GM19099 (cell line): Measurements from ENCODE around the gene SLC30A3.

ENCODE experiments used
- POLR2A ChIP-seq: IDR thresholded peaks from 3 replicates; pipeline ENCODE4 v1.6.1; 2011; ENCODE audit warnings: low read depth; ENCODE audit not compliant: insufficient read length; ENCODE audit errors: extremely low read depth

SLC30A3 gene, protein sequence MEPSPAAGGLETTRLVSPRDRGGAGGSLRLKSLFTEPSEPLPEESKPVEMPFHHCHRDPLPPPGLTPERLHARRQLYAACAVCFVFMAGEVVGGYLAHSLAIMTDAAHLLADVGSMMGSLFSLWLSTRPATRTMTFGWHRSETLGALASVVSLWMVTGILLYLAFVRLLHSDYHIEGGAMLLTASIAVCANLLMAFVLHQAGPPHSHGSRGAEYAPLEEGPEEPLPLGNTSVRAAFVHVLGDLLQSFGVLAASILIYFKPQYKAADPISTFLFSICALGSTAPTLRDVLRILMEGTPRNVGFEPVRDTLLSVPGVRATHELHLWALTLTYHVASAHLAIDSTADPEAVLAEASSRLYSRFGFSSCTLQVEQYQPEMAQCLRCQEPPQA

DNA sequence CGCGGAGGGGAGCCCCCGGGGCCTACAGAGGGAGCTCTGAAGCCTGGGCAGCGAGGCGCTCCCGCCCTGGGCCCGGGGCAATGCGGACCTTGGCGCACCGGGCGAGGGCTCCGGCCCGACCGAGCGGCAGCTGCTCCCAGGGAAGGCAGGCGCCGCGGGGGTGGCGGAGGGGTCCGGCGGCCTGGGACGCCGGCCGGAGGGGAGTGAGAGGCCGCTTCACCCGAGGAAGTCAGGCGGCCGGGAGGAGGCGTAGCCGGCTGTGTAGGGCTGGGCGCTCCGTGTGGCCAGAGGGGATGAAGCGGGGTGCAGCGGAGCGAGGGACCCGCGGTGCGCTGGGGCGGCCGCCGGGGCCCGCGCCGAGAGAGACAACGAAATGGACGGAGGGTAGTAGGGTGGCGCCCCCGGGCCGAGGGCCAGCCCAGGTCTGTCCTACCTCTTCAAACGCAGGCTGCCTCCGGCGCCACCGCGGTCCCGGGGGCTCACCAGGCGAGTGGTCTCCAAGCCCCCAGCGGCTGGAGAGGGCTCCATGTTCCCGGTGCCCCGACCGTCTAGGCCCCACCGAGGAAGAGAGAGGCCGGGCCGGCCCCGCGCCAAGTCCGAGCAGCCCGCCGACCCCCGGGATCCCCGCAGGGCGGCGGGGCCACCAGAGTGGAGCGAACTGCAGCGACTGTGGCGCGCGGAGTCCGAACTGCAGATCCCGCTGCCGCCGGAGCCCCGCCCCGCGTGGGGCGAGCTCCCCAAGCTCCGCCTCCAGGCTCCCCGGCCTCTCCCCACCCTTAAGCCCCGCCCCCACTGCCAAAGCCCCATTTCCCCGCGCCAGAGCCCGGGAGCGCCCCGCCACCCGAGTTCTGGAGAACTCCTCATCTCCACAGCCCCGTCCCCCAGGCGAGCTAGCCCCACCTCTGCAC, at the start of gene SLC30A3:
Gene SLC30A3, minus strand, starts transcription at position 669 of the 908 bp plus-strand sequence. Its CDS starts 141 bp downstream, at position 528.
- TF ChIP-seq POLR2A: no peak

DNA sequence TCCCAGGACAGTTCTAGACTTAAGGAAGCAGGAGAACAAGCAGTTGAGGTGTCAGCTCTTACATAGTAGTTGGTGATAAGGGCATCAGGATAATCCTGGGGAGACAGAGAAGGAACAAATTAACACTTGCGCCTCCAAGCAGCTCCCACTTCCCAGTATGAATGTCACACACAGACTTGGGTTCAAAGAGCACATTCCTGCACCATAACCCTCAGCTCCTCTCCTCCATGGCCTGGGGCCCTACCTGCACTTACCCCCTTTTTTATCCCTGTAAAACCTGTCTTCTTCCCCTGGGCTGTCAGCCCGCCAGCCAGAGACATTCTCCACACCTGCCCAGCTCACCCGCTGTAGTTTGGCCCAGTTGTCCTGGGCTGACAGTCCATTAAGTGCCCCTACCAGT, 49.3 kb upstream of the SLC30A3 start:
- TF ChIP-seq POLR2A: no peak

DNA sequence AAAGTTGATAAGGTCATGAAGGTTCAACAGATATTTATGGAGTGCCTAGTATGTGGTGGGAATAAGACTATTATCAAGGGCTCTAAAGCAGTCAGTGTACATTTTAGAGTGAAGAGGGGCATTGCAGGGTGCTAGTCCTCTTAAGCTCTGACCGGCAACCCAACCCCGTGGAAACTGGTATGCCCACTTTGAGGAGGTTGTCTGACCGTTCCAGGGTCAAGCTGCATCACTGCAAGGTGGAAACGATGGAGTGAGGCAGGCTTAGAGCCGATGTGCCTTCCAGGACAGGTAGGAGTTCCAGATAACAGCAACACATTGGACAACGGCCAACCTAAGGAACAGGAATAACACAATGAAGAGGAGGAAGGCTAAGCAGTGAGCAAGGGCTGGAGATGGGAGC, 46.8 kb upstream of the SLC30A3 start:
- no peak for TF ChIP-seq POLR2A

DNA sequence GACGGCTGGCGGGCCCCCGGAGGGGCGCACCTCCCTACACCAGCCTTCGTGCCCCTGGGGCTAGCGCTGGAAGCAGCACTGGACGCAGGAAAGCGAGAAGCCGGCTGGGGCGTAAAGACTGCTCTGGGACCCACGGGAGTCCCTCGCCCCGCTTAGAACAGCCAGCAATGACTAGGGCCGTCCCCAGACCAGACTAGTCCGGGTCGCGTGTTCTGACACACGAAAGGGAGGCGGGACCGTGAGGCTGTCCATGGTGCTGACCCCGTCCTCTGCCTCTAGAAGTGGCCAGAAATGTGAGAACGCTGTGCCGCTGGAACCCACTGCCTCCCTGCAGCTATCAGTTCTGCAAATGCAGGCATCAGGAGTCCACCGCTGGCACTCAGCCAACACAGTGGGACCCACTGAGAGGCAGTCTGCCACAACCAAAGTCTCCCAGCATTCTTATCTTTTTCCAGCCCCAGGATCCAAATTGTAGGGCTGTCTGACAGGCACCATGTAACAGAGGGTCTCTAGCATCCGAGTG, 45.6 kb upstream of the SLC30A3 start, which contains the start of gene UCN:
Gene UCN, minus strand, starts transcription at position 87 of the 523 bp plus-strand sequence. CDS start 550 bp downstream, outside the sequence.
- TF ChIP-seq POLR2A: no peak

DNA sequence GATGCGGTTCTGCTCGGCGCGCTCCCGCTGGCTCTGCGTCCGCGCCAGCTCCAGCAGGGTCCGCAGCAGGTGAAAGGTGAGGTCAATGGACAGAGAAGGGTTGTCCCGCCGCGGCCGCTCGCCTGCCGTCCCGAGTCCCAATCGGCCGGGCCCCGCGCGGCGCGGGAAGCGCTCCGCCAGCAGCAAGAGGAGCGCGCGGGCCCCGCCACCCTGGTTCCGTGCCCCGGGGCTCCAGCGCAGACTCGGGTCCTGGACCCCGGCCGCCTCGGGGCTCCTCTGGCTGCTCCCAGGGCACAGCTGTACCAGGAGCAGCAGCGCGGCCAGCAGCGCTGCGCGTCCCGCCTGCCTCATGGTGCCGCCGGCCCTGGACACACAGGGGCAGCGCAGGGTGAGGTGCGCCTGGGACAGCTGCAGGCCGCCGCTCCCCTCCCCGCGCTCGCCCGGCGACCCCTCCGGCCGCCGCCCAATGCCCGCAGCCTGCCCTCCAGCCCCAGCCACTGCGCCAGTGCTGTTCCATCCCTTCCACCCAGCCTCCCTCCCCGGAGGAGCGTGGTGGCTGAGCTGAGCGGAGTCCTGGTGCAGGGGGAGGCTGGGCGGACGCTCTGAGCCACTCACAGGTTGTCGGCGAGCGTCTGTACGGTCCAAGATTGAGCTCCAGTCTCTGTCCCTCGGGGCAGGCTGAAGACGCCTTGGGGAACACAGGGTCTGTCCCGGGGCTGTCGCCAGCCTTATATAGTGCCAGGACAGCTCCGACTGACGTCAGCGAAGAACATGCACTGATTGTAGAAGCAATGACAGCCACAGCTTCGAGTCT, 44.9 kb upstream of the SLC30A3 start:
- no peak for TF ChIP-seq POLR2A

DNA sequence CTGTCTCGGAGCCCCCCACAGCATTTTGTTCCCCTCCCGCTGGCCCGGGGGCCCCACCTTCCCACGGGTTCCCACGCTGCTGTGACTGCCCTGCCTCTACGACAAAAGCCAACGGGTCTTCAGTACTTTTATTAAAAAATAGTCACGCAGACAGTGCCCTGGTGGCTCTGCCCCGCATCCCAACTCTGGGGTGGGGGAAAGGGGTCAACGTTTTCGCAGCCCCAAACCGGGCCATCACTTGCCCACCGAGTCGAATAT, 44.4 kb upstream of the SLC30A3 start:
- TF ChIP-seq POLR2A: no peak

DNA sequence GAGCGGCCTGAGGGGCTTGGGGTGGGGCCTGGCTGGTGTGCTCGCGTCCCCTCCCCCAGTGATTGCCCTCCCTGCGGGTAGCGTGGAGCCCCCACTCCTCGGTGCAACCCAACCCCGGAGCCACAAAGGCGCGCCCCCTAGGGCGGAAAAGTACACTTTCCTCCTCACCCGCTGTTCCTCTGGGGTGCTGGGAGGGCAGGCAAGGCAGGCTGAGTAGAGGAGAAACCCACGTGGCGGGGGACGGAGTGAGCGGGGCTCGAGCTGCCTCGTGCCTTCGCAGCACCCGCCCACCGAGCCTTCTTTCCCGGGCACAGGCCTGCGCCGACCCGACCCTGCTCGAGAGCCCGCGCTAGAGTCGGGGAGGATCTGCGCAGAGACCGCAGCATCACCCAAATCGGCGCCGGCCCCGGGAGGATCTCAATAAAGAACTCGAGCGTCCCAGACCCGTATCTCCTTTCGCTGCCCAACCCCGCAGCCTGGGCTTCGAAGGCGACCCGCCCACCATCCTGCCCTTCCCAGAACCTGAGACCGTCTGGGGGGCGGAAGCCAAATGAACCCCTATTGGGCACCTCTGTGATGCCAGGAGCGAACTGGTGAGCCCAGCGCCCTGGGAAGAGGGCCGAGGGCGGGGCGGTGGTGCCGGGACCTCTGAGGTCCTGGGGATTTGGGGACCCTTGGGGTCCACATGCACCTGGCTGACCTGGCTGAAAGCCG, 43.9 kb upstream of the SLC30A3 start:
- no peak for TF ChIP-seq POLR2A

DNA sequence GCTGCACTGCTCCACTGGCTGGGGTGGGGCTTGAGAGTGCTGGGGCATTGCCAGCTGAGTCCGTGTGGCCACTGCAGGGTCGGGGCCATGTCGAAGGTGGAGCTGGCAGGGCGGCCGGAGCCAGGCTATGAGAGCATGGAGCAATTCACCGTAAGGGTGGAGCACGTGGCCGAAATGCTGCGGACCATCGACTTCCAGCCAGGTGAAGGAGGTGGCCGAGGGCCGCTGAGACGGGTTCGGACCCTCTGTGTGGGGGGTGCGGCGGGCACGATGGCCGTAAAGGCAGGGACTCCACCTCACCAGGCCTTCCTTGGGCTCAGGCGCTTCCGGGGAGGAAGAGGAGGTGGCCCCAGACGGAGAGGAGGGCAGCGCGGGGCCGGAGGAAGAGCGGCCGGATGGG, 43.3 kb upstream of the SLC30A3 start:
- TF ChIP-seq POLR2A: no peak

DNA sequence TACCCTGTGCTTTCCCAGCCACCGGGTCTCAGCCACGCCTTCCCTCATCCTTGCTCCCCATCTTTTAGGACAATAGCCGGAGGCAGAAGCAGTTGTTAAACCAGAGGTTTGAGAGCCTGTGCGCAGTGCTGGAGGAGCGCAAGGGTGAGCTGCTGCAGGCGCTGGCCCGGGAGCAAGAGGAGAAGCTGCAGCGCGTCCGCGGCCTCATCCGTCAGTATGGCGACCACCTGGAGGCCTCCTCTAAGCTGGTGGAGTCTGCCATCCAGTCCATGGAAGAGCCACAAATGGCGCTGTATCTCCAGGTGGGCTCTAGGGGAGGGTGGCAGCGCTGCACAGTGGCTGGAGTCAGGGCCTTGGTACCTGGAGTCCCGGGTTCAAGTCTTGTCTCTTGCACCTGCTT, 42.7 kb upstream of the SLC30A3 start:
- no peak for TF ChIP-seq POLR2A

DNA sequence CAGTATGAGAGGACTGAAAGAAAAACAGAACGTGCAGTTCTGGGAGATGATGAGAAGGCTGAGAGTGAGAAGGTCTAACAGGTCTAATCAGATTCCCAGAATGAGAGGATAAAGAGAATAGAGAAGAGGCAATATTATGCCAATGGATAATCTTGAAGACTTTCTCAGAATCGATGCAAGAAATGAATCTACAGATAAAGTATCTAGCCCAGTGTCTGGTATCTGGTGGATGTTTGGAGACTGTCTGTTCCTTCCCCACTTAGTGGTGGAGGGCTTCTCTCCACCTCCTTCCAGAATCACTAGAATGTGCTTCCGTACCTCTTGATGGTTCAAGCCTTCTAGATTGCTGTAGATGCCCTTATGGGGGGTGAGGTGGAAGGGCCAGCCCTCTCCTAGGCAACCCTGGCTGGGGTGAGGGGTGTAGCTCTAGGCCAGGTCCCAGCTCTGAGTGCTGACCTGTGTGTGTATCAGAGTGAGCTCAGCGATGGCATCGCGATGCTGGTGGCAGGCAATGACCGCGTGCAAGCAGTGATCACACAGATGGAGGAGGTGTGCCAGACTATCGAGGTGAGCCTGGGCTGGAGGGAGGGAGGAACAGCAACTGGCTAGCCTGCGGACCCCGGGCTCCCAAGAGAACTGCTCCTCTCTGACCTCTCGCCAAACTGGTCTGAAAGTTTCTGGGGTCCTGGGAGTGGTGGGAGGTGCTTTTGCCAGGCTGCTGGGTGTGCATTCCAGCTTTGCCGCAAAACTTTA, 41.8 kb upstream of the SLC30A3 start:
- TF ChIP-seq POLR2A: no peak

DNA sequence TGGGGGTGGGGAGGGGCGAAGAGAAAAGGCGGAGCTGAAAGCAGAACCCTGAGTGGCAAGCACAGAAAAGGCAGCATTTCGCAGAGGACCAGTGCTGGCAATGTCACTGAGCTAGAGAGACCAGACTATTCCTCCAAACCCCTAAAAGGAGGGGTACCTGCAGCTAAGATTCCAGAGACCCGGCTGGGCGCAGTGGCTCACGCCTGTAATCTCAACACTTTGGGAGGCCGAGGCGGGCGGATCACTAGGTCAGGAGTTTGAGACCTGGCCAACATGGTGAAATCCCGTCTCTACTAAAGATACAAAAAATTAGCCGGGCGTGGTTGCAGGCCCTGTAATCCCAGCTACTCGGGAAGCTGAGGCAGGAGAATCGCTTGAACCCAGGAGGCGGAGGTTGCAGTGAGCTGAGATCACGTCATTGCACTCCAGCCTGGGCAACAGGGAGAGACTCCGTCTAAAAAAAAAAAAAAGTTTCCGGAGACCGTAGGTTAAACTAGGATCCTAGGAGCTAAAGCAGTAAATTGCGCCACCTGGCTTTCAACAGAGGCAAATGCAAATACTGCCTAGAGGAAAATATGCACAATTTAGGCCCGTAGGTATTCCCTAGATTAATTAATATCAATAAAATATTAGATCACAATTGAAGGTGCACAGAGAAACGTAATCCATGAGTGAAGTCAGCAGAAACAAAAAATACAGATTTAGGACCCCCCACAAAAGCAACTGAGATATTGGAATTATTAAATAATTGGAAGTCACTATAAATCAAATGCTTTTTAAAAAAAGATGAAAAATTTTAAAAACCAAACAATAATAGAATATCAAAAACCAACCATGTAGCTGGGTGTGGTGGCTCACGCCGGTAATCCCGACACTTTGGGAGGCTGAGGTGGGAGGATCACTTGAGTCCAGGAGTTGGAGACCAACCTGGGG, 40.5 kb upstream of the SLC30A3 start:
- TF ChIP-seq POLR2A: no peak

DNA sequence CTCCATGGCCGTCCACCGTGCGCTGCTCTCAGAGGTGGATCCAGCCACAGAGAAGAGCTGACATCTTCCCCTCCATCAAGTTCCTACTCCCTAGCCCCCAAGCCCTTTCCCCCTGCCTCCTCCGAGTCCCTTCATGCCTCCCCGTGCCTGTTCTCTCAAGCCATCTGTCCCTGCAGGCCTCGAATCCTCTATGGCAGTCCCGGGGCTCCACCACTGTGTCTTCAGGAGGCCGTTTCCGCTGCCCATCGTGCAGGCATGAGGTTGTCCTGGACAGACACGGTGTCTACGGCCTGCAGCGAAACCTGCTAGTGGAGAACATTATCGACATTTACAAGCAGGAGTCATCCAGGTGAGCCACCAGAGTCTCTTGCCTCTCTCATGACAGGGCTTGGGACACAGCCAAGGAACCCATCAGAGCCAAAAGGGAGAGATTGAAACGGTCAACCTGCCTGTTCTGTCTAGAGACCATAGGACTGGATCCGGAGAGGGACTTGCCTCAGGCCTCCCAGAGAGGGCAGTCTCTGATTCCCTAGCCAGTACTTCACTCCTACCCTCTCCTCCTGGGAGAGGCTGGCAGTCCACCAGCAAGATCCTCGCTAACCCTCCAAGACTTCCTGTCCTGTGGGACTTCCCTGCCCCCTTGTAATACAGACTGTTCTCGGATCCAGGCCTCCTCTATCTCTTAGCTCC, 35.7 kb upstream of the SLC30A3 start:
- no peak for TF ChIP-seq POLR2A
